Fibroblast of lung (primary cell): Measurements from ENCODE around the gene CACNA1H. TPM values are rescaled to one million over a fixed set of nuclear protein-coding genes. Genes with fewer than 3 reads are reported as not detected.

Source experiments
- DNase-seq, 2 donors: peaks; one replicate each; pipeline versions ENCODE4 v3.0.0 to v3.0.0-alpha.2; 2010; ENCODE audit warnings: low read depth in 2 of 2
- H2AFZ ChIP-seq: 2 replicates; pipeline ENCODE4 v1.5.1; 2012; ENCODE audit warnings: low read length, control low read depth, inconsistent platforms
- H3K27ac ChIP-seq: 2 replicates; pipeline ENCODE4 v1.5.1; 2011; ENCODE audit warnings: low read length, control low read depth; ENCODE audit not compliant: insufficient read depth
- H3K27me3 ChIP-seq: 2 replicates; pipeline ENCODE4 v1.5.1; 2011; ENCODE audit warnings: mild to moderate bottlenecking, low read length; ENCODE audit not compliant: control insufficient read depth, insufficient read depth
- H3K36me3 ChIP-seq: 2 replicates; pipeline ENCODE4 v1.5.1; 2011; ENCODE audit warnings: low read length; ENCODE audit not compliant: control insufficient read depth, insufficient read depth
- H3K4me1 ChIP-seq: 2 replicates; pipeline ENCODE4 v1.5.1; 2011; ENCODE audit warnings: low read length; ENCODE audit not compliant: control insufficient read depth, insufficient read depth; ENCODE audit errors: extremely low read depth
- H3K4me2 ChIP-seq: 2 replicates; pipeline ENCODE4 v1.5.1; 2011; ENCODE audit warnings: low read length, control low read depth; ENCODE audit not compliant: insufficient read depth; ENCODE audit errors: extremely low read depth
- H3K4me3 ChIP-seq, 4 experiments: fragments of 200-600 bp in 1 of 4; sonication (generic) in 1 of 4; replicated peaks in 1 of 4; 2 replicates each; pipeline ENCODE4 v1.5.1; 2011 to 2016; ENCODE audit warnings: low read length in 4 of 4, low read depth in 3 of 4, mild to moderate bottlenecking in 3 of 4, control low read depth in 2 of 4, inconsistent platforms in 1 of 4, mixed read lengths in 1 of 4; ENCODE audit not compliant: insufficient read depth in 1 of 4; ENCODE audit errors: control extremely low read depth in 1 of 4
- H3K79me2 ChIP-seq: 2 replicates; pipeline ENCODE4 v1.5.1; 2012; ENCODE audit warnings: mild to moderate bottlenecking, low read length, inconsistent platforms; ENCODE audit not compliant: control insufficient read depth, insufficient read depth
- H3K9ac ChIP-seq: 2 replicates; pipeline ENCODE4 v1.5.1; 2011; ENCODE audit warnings: mild to moderate bottlenecking, low read length, control low read depth; ENCODE audit not compliant: insufficient read depth
- H3K9me3 ChIP-seq: 2 replicates; pipeline ENCODE4 v1.5.1; 2012; ENCODE audit warnings: low read depth, low read length; ENCODE audit not compliant: control insufficient read depth, insufficient read depth
- H4K20me1 ChIP-seq: 2 replicates; pipeline ENCODE4 v1.5.1; 2011; ENCODE audit warnings: low read length; ENCODE audit not compliant: control insufficient read depth, insufficient read depth; ENCODE audit errors: extremely low read depth
- CTCF ChIP-seq, 2 donors: IDR thresholded peaks in 1 of 2; conservative IDR thresholded peaks in 1 of 2; 1 replicate in 1 of 2; 2 replicates in 1 of 2; pipeline ENCODE4 v1.5.1; 2011 to 2012; ENCODE audit warnings: low read length in 2 of 2, control low read depth in 1 of 2, inconsistent platforms in 1 of 2, low read depth in 1 of 2, mild to moderate bottlenecking in 1 of 2
- EZH2 ChIP-seq: IDR thresholded peaks from 2 replicates; pipeline ENCODE4 v1.5.1; 2012; ENCODE audit warnings: low read length, control low read depth, mild to moderate bottlenecking; ENCODE audit errors: missing control alignments
- polyA plus RNA-seq, 2 donors: library from polyadenylated mRNA; depleted of rRNA in 1 of 2; stranded (reverse) in 1 of 2; unstranded in 1 of 2; fragments of >200 nt; gene quantifications; 2 replicates each; pipeline ENCODE4 v1.2.1, GENCODE V29; 2011 to 2012; ENCODE audit warnings: missing spikeins in 1 of 2
- total RNA-seq: library from RNA; depleted of rRNA; stranded (reverse); fragments of >200 nt; gene quantifications from 2 replicates; pipeline ENCODE4 v1.2.1, GENCODE V29; 2014

The CACNA1H gene
- total and polyA plus RNA-seq, 2 donors (not counting 1 experiment from before 2014, with no cell fraction given), result 1.2 to 10.5 TPM

- H3K4me1 ChIP-seq, result no peaks in the 10 kb centered on the region
- TF ChIP-seq CTCF (conservative IDR thresholded peaks at IDR 0.05 in 1 of 2, IDR thresholded peaks at IDR 0.05 in 1 of 2; ENCODE audit: low read depth in 1 of 2, low read length in 2 of 2), result no peak
- no peak for TF ChIP-seq EZH2
- peaks cover 6% of the 10 kb centered on the region for H3K27me3 ChIP-seq
Measured at GRCh38 chr16:1151424-1152122, 1.3 kb upstream of the CACNA1H start.

DNA sequence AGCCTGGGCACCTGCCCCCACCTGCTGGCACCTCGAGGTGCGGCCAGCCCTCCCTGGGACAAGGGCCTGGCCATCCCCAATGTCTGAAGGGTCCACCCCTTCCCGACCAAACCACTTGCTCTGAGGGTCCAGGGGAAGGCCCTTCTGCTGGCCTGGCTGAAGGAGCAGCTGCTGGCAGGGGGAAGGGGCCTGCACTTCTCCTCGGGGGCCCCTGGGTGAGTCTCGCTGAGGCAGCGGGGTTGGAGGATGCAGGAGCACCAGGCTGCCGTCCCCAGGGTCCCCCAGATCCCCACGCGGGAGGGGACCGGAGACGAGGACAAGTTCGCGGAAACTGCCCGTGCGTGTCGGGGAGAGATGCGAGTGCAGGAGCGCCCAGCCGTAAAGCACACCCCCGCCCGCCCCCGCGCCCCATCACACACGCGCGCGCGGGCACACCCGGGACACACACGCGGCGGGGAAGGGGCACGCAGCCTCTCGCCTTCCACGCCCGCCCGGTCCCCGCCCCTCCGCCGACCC, 725 bp upstream of the CACNA1H start:
- peaks cover 6% of the 10 kb centered on the region for H3K27me3 ChIP-seq
- H4K20me1 ChIP-seq, result no peaks in the 10 kb centered on the region
- no peaks in the 10 kb centered on the region for H3K36me3 ChIP-seq
- H2AFZ ChIP-seq, result no peak overlapping the region
- H3K4me3 ChIP-seq, result no peak overlapping the region
- no peaks in the 10 kb centered on the region for H3K4me1 ChIP-seq
- TF ChIP-seq EZH2 (no peak), CTCF (conservative IDR thresholded peaks at IDR 0.05 in 1 of 2, IDR thresholded peaks at IDR 0.05 in 1 of 2; ENCODE audit: low read depth in 1 of 2, low read length in 2 of 2) (no peak)
- H3K4me2 ChIP-seq, result no peak overlapping the region
- DNase-seq, result no peak
- no peaks in the 10 kb centered on the region for H3K9me3 ChIP-seq
- no peaks in the 10 kb centered on the region for H3K79me2 ChIP-seq
- no peak overlapping the region for H3K27ac ChIP-seq
- H3K9ac ChIP-seq, result no peak overlapping the region

More at GRCh38 chr16:1151424-1152122, 1.3 kb upstream of the CACNA1H start:
- Histone ChIP-seq H3K4me2 (no peak overlapping the region), H3K9me3 (no peaks in the 10 kb centered on the region), H3K36me3 (no peaks in the 10 kb centered on the region), H3K4me3 (no peak overlapping the region), H3K27ac (no peak overlapping the region), H3K9ac (no peak overlapping the region), H3K79me2 (no peaks in the 10 kb centered on the region), H4K20me1 (no peaks in the 10 kb centered on the region), H2AFZ (no peak overlapping the region)
- no peak for DNase-seq

DNA sequence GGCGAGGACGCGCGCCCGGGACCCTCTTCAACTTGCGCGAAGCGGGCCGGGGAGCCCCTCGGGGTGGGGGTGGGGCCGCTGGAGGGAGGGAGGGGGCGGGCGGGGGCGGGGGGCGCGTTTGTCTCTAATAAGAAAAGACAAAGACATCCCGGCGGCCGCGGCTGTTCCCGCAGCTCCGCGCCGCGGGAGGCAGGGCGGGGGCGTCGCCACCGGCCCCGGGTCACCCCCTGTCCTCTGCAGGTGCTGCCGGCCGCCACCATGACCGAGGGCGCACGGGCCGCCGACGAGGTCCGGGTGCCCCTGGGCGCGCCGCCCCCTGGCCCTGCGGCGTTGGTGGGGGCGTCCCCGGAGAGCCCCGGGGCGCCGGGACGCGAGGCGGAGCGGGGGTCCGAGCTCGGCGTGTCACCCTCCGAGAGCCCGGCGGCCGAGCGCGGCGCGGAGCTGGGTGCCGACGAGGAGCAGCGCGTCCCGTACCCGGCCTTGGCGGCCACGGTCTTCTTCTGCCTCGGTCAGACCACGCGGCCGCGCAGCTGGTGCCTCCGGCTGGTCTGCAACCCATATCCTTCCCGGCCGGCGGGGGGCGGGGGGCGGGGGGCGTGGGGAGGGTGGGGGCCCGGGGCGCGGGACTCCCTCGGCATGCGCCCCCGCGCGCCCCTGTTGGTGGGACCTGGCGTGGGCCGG, 714 bp downstream of the CACNA1H start:
- DNase-seq, result peak in 1 of 2 donors; percentile 13
- TF ChIP-seq EZH2 (peak; percentile 70), CTCF (conservative IDR thresholded peaks at IDR 0.05 in 1 of 2, IDR thresholded peaks at IDR 0.05 in 1 of 2; ENCODE audit: low read depth in 1 of 2, low read length in 2 of 2) (no peak)
- no peak overlapping the region for H3K4me2 ChIP-seq
- no peaks in the 10 kb centered on the region for H3K9me3 ChIP-seq
- H3K9ac ChIP-seq, result no peak overlapping the region
- peak overlapping the region in 1 of 4 experiments; percentile 38 for H3K4me3 ChIP-seq
- H2AFZ ChIP-seq, result no peak overlapping the region
- H3K27me3 ChIP-seq, result peaks cover 6% of the 10 kb centered on the region
- H3K36me3 ChIP-seq, result no peaks in the 10 kb centered on the region
- no peaks in the 10 kb centered on the region for H3K4me1 ChIP-seq
- H3K27ac ChIP-seq, result no peak overlapping the region
- no peaks in the 10 kb centered on the region for H4K20me1 ChIP-seq
- H3K79me2 ChIP-seq, result no peaks in the 10 kb centered on the region
